SK-N-SH treated with all-trans-retinoic acid at 6 μM for 48 hours (cell line): ENCODE data around the gene GGACT.

ENCODE experiments used
- ARNTL ChIP-seq: fragments of 450-650 bp; formaldehyde crosslinking; IDR thresholded peaks from 2 replicates; pipeline ENCODE4 v1.5.0; 2020; ENCODE audit warnings: low read depth, mild to moderate bottlenecking, moderate library complexity, borderline replicate concordance
- BACH2 ChIP-seq: fragments of 250-450 bp; sonication (Bioruptor Pico); IDR thresholded peaks from 2 replicates; pipeline ENCODE4 v1.9.0; 2021; ENCODE audit warnings: mild to moderate bottlenecking, borderline replicate concordance
- CREB5 ChIP-seq: fragments of 250-450 bp; sonication (Bioruptor Pico); IDR thresholded peaks from 2 replicates; pipeline ENCODE4 v1.5.1; 2020; ENCODE audit warnings: low read depth, mild to moderate bottlenecking, moderate library complexity
- ESRRG ChIP-seq: fragments of 250-450 bp; sonication (Bioruptor Pico); IDR thresholded peaks from 2 replicates; pipeline ENCODE4 v1.6.1; 2021; ENCODE audit warnings: mild to moderate bottlenecking
- OSR1 ChIP-seq: fragments of 250-450 bp; sonication (Bioruptor Pico); IDR thresholded peaks from 2 replicates; pipeline ENCODE4 v1.8.0; 2022; ENCODE audit warnings: moderate library complexity, mild to moderate bottlenecking, inconsistent platforms
- PATZ1 ChIP-seq: fragments of 250-450 bp; sonication (Bioruptor Pico); IDR thresholded peaks from 2 replicates; pipeline ENCODE4 v1.8.0; 2020; ENCODE audit warnings: mild to moderate bottlenecking, moderate library complexity, borderline replicate concordance
- PPARA ChIP-seq: fragments of 250-450 bp; sonication (Bioruptor Pico); IDR thresholded peaks from 2 replicates; pipeline ENCODE4 v1.5.0; 2020; ENCODE audit warnings: mild to moderate bottlenecking, borderline replicate concordance
- SNAI2 ChIP-seq: fragments of 250-450 bp; sonication (Bioruptor Pico); IDR thresholded peaks from 2 replicates; pipeline ENCODE4 v1.5.0; 2020; ENCODE audit warnings: mild to moderate bottlenecking, moderate library complexity
- ZFP3 ChIP-seq: fragments of 250-450 bp; sonication (Bioruptor Pico); IDR thresholded peaks from 2 replicates; pipeline ENCODE4 v1.5.0; 2020; ENCODE audit warnings: mild to moderate bottlenecking, moderate library complexity
- ZFP30 ChIP-seq: fragments of 450-650 bp; formaldehyde crosslinking; IDR thresholded peaks from 2 replicates; pipeline ENCODE4 v1.5.0; 2022; ENCODE audit warnings: mild to moderate bottlenecking, moderate library complexity
- ZNF565 ChIP-seq: fragments of 450-650 bp; formaldehyde crosslinking; conservative IDR thresholded peaks from 2 replicates; pipeline ENCODE4 v1.5.0; 2020; ENCODE audit warnings: low read depth, mild to moderate bottlenecking, moderate library complexity

- TF ChIP-seq BACH2 (CRISPR knock-in tag): no peak
- TF ChIP-seq ESRRG (CRISPR knock-in tag): no peak
- TF ChIP-seq ARNTL (CRISPR knock-in tag): no peak
- no peak for TF ChIP-seq ZNF565
- TF ChIP-seq PPARA (CRISPR knock-in tag): no peak
- no peak for TF ChIP-seq OSR1 (CRISPR knock-in tag)
- no peak for TF ChIP-seq PATZ1 (CRISPR knock-in tag)
- no peak for TF ChIP-seq CREB5 (CRISPR knock-in tag)
- no peak for TF ChIP-seq ZFP30 (CRISPR knock-in tag)
- no peak for TF ChIP-seq SNAI2
- no peak for TF ChIP-seq ZFP3 (CRISPR knock-in tag)
Observed at GRCh38 chr13:100600461-100600860, 11.9 kb upstream of the GGACT start.
